HK-2 (cell line): ENCODE results near the gene DDX52.
"Not testable (repeated sequence)": the region's sequence is repeated elsewhere in the genome, so short reads cannot be mapped to it uniquely, and the experiment has no call there.

ENCODE experiments used
- DNase-seq: peaks from one replicate; pipeline ENCODE4 v3.0.0-alpha.2; 2018; ENCODE audit not compliant: unreplicated experiment

The DDX52 gene

DNA sequence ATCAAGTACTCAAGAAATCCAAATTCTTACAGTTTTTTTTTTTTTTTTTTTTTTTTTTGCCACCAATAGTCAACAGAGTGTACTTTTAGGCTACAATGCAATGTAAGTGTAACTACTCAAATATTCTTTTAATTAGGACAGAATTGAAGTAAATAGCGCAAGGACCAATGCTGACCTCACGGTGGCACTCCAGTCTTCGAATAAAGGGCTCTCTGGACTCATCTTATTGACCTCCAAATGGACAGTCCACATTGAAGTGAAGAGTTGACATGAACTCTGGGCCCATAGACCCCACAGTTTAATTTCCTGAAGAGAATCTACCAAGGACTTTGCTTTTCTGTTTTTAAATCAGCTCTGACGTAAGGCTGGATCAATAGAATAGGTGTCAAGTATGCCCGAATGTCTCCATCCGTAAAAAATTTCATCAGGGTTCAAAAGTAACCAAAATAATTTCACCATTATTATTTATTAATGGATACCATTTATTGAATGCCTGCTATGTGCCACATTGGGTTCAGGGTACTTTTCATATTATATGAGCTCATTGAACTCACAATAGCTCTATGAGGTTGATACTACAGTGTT, 7.3 kb upstream of the DDX52 start:
- DNase-seq = peak; percentile 26

DNA sequence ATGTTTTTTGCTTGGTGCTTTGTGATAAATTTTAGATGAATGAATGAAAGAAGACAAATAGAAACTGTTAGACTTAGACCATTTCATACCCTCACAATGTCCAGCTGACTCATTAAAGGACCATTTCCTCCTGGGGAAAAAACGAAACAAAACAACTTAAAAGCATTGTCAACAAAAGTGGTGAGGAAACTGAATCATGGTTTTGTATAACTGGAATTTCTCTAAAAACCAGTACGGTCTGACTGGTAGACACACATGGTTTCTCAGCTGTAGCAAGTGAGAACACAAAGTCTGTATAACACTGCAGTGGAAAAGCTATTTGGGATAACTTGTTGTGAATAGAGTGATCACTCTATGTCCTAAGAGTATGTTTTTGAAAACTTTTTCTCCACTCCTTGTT, 5.3 kb upstream of the DDX52 start:
- DNase-seq = no peak

DNA sequence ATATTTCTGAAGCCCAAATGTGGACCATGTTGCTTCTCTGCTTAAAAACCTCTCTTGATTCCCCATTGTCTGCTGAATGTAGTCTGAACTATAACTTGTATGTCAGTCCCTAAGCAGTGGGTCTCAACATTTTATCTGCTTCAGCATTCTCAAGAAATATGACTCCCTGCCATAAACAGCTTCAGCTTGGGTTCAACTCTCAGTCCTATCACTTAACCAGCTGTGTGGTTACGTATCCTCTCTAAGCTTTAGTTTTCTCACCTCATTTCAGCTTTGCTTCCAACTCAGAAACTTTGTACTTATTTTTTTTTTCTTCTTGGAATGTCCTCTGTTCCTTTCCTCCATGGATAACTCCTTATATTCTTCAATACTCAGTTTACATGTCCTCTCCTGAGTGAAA, 4.6 kb upstream of the DDX52 start:
- no peak for DNase-seq

DNA sequence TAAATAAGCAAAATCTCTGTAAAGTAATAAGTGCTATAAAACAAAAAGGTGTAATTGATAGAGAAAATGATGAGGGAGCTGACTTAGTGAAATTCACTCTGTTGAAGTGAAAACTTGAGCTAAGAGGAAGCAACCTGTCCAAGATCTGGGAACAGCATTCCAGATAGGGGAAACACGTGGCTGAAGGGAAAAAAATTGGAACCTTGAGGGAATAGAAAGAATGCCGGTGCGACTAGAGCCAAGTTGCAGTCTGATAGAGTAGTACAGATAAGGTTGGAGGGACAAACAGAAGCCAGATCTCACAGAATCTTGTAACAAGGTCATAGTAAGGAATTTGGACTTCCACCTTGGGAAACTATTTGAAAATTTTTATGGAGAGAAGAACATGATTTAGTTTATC, 623 bp upstream of the DDX52 start:
- no peak for DNase-seq

DNA sequence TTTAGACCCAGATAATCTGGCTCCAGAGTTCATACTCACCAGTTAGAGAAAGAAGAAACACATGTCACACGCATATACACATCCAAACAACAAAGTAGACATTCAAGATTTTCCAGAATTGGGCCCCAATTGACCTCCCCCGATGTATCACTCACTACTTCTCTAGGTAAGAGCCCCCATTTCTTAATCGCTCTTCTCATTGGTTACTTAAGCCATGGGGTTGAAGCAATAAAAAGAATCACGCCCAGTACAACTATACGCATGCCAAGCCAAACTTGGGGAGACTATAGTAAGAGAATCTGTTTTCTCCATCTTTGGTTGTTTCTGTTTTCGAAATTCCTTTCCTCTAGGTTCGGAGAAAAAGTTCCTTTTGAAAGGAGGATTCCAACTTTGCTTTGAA, 565 bp downstream of the DDX52 start:
- DNase-seq = no peak

DNA sequence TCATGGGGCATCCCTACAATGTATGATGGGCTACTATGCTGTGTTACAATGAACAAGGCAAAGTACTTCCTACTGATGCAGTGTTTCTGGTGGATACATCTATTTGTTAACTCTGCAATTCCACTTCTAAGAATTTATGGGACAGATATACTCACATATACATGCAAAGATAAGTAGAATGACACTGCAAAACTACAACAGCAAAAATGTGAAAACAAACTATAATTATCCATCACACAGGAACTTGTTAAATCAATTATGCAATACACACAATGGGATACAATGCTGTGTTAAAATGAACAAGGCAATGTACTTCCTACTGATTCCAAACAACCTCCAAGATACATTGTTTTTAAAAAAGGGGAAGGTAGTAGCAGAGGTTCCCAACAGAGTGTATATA, 3.2 kb downstream of the DDX52 start:
- DNase-seq = no peak

DNA sequence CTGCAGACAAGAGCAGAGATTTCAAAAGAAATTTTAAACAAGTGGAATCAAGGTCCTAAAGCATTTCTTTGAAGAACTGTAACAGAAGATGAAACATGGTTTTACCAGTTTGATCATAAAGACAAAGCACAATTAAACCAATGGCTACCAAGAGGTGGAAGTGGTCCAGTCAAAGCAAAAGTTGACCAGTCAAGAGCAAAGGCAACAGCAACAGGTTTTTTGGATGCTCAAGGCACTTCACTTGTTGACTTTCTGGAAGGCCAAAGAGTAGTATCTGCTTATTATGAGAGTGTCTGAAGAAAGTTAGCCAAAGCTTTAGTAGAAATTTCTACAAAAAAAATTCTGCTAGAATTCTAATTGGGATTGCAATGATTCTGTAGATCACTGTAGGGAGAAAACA, 5.3 kb downstream of the DDX52 start:
- DNase-seq = no peak

DNA sequence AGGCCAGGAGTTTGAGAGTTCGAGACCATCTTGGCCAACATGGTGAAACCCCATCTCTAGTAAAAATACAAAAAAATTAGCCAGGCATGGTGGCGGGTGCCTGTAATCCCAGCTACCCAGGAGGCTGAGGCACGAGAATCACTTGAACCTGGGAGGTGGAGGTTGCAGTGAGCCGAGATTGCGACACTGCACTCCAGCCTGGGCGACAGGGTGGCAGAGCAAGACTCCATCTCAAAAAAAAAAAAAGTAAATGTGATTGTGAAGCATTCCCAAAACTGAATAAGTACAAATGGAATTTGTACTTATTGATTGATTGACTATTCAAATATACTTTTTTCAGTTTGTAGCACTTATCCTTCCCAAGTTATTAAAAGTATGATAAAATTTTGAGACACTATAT, 26.8 kb downstream of the DDX52 start:
- DNase-seq = not testable (repeated sequence)

DNA sequence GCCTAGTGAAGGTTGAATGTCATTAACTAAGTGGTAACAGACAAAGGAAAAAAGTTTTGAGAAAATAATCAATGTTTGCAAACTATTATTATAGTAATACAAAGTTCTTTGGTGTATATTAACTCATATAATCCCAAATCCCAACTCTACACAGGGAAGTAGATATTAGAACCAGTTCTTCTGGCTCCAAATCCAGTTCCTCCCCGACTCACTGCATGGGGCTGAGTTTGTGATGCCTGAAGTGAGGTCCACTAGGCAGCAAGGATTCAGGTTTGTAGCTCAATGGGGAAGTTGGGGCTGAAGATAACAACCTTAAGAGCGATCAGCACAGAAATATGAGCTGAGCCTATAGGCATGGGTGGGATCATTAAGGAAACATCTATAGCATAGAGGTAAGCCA, 28.4 kb downstream of the DDX52 start:
- DNase-seq = no peak

DNA sequence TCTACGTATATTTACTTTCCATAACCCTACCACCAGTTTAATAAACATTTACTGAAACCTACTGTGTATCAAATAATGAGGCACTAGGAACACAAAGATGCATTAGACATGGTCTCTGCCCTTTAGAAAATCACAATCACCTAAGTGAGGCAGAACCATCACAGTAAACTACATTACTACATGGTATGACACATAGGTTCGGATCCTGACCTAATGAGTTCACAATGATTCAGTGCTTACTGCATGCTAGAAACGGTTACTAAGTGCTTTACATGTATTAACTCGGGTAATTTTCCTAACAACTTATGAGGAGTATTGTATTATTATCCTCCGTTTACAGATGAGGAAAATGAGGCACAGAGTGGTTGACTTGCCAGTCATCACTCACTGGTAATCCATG, 28.9 kb downstream of the DDX52 start:
- DNase-seq = no peak

DNA sequence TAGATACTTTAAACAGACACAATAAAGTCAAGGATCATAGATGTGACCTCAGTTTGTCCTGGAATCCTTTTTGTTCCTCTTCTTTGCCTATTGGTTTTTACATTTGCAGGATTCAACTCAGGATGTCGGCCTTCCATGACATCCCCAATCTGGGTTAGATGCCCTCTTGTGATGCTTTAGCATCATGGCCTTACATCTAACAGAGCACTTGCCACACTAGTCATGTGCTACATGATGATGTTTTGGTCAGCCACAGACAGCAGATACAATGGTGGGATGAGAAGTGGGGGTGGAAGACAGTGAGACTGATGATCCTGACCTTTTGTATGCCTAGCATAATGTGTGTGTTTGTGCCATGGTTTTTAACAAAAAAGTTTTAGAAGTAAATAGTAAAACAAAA, 32.3 kb downstream of the DDX52 start:
- no peak for DNase-seq

DNA sequence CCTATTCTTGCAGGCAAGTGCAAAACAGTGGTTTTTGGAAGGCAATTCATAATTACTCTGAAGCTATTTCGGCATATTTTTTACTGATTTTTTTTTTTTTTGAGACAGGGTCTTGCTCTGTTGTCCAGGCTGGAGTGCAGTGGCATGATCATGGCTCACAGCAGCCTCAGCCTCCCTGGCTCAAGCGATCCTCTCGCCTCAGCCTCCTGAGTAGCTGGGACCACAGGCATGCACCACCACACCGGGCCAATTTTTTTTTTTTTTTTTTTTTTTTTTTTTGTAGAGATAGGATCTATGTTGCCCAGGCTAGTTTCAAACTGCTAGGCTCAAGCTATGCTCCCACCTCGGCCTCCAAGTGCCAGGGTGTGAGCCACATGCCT, 33.2 kb downstream of the DDX52 start:
- peak; percentile 3 for DNase-seq

DNA sequence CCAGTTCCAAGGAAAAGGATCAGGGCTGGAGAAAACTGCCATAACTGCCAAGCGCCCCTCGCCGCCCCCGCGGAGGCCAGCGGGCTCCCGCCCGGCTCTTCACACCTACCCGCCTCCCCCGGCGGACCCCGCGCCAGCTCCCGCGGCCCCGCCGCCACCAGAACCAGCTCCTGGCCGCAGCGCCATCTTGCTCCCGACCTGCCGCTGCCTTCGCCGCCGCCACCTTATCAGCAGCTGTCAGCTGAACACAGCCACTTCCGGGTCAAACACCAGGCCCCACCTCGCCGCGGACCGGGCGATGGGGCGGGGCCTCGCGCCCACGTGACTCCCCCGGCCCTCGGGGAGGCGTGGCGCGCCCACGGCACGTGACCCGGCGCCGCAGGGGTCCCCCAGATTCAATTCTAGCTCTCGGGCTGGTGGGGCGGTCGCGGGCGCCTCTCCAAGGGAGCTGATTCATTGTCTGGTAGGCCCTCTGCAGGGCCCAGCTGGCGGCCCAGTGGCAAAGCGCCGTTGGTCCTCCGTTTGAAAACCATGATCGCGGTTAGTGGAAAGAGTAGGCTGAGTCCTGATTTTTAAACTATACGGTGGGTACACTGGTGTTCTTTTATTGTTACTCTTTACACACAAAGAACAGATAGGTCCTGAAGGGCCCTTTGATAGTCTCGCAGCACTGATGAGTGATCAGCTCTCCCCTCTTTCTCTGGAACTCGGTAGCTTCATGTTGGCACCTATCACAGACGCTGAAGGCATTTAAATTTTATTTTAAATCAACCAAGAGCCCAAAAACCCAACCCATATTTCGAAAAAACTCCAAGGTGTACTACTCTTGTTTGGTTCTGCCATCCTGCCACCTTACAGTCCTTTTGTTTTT, 33.8 kb downstream of the DDX52 start, which contains the start of gene SYNRG:
Gene SYNRG, minus strand, starts transcription at position 249 of the 871 bp plus-strand sequence. Its CDS starts 63 bp downstream, at position 186.
- peak; percentile 97 for DNase-seq

DNA sequence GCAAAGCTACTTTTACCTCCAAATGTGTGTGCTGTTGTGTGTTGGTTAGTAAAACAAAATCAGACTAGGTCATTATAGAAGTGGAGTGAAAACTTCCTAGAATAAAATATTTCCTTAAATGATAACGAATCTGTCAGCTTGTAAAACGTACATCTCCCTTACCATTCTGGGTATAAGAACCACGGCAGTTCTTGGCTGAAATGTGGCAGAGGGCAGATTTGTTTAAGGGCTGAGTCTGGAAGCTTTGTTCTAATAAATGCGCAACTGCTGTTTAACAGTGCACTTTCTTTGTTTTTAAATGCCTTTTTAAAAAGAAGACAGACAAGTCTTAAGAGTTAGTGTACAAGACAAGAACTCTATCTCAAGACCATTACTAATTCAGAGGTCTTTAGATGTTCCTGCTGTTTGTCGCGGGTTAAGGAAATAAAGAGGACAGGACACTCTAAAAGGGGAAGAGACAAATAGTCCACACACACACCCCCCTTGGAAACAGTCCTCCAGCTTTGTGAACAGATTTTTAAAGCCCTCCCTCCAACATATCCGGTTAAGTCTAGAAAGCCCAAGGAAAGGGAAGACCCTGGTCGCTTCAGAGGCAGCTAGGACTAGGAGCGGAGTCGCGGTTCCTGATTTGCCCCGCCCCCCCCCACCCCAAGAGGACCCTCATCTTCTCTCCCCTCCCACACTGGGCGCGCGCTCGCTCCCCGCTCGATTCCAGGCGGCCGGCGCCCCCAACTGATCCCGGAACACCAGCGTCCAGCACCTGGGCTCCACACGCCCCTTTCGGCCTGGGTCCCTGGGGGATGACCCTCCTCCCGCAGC, 34.7 kb downstream of the DDX52 start:
- DNase-seq = no peak

DNA sequence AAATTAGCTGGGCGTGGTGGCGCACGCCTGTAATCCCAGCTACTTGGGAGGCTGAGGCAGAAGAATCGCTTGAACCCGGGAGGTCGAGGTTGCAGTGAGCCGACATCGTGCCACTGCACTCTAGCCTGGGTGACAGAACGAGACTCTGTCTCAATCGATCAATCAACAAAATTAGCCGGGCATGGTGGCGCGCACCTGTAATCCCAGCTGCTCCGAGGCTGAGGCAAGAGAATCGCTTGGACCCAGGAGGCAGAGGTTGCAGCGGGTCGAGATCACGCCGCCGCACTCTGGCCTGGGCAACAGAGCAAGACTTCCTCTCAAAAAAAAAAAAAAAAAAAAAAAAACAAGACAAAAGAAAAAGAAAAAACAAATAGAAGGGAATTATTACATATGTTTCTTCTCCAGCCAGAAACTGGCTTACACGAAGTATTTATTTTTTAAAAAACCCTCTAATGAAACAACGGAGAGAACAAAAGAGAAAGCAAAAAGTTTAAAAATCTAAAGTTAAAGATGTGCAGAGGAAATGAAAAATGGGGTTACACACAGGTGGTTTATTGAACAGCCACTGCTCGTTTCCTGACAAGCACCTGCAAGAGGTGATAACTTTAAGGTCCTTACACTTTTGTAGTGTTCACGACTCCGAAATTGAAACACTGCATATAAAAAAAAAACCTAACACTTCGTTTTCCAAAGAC, 35.5 kb downstream of the DDX52 start:
- DNase-seq = no peak

DNA sequence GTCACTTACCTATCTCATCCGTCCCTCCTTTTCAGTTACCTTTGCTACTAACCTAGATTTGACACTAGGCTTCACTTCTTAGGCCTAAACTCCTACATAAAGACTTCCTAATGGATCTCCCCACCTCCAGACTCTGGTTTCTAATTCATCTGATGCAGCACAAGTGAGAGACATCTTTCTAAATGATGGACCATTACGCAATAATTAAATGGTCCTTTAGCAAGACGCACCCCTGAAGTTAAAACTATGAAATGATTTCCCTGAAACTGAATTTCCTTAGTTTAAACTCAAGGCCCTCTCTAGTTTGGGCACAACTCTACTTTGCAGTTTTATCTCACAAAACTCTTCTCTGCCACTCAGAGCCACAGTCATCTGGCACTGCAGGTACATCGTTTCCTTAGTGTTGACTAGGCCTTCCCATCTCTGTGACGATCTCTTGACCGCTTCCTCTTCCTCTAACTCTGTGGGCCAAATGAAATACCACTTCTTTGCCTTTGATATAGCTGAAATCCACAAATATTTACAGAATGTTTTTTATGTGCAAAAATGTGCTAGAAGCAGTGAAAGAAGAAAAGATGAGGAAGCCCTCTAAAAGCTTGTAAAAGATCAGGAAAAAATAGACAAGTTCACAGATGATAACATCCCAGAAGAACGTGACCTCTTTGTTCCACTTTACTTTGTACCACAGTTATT, 37.3 kb downstream of the DDX52 start:
- DNase-seq = no peak

DNA sequence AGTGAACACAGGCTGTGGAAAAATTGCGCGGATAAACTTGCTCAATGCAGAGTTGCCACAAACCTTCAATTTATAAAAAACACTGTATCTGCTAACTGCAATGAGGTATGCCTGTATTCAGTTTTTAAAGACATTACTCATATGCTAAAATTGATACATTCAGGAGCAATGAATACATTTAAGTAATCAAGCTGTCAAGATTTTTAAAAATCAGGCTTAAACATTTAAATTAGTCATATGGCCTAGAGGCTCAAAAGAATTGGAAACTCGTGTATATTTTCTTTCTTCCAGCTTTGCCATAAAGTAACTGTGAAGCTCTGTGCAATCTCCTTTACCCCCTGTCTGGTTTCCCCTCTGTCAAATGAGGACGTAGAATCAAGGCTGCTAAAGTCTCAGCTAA, 38.2 kb downstream of the DDX52 start:
- no peak for DNase-seq

DNA sequence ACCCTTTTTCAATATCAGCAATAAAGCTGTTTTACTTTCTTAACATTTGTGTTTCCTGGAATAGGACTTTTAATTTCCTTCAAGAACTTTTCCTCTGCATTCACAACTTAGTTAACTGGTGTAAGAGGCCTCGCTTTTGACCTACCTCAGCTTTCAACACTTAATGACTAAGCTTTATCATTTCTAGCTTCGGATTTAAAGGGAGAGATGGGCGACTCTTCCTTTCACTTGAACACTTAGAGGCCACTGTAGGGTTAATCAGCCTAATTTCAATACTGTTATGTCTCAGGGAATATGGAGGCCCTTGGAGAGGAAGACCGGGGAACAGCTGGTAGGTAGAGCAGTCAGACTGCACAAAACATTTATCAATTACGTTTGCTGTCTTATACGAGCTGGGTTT, 38.7 kb downstream of the DDX52 start:
- DNase-seq = no peak

DNA sequence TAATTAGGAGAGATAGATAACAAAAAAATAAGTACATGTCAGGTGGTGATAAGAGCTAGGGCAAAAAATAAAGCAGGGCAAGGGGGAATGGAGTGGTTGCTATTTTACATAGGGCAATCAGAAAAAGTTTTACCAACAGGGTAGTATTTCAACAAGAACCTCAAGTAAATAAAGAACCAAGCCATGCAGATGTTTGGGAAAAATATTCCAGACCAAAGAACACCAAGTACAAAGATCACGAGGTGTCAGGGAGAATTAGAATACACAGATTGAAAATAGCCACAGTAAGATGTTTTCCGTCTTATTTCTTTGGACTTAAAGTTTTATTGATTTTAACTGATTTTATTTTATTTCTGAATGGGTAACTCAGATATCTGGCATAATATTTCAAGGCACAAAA, 45.1 kb downstream of the DDX52 start:
- no peak for DNase-seq

DNA sequence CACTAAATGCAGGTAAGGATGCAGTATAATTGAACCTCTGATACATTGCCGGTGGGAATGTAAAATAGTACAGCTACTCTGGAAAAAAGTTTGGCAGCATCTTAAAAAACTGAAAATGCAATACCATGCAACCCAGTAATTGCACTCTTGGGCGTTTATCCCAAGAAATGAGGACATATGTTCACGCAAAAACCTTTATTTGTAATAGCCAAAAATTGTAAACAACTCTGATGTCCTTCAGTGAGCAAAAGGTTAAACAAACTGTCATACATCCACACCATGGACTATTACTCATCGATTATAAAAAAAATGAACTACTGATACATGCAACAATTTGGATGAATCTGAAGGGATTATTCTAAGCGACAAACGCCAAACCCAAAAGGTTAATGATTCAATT, 51.0 kb downstream of the DDX52 start:
- no peak for DNase-seq

DNA sequence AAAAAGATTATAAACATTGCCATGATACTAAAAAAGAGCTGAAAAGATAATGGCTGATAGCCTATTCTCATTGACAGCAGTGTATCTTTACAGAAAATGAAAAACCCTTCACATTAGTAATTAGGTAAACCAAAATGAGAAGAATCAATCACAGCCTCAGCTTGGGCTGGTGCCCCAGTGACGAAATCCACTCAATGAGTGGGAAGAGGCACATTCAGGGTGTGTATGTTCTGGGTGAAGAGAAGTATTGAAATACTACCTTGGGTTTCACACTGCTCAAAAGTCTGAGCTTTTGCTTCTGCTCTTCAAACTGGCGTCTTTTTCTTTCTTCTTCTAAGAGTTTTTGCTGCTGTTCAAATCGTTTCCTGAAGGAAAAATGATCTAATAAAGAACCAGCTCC, 58.2 kb downstream of the DDX52 start:
- no peak for DNase-seq

DNA sequence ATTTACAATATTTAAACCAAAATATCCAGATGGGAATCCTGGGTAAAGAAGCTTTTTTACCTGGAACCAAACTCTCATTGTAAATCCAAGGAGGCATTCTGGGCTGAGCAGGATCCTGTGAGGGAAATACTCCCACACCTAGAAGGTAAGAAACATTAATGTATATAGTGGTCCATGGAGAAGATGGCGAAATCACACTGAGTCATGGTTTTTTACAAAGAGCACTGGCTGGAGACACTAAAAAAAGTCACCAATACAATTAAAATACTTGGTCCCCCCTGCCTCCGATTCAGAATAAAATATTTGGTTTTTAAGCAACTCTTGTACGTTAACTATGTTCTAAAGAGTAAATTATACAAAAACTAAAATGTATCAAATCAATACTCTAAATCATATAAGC, 67.0 kb downstream of the DDX52 start:
- no peak for DNase-seq
